ENCODE measurements around the gene SYT6.

Gene SYT6

GRCh38 chr1:114144016-114144415, 9.7 kb downstream of the SYT6 start:
- no peak for DNase-seq (ENCODE audit: extremely low spot score)
- CTCF ChIA-PET, result no interaction called here
- no peak for TF ChIP-seq ARNT (IDR thresholded peaks at IDR 0.05)
- POLR2A ChIA-PET, result no interaction called here

- CTCF ChIA-PET, result no interaction called here
- TF ChIP-seq ELF4 (IDR thresholded peaks at IDR 0.05) (no peak), CTBP1 (IDR thresholded peaks at IDR 0.05; ENCODE audit: borderline replicate concordance) (no peak), ARNT (IDR thresholded peaks at IDR 0.05) (no peak), LEF1 (IDR thresholded peaks at IDR 0.05; ENCODE audit: borderline replicate concordance) (no peak), TARDBP (IDR thresholded peaks at IDR 0.05) (no peak), PKNOX1 (IDR thresholded peaks at IDR 0.05) (no peak), NFRKB (IDR thresholded peaks at IDR 0.05) (no peak), FOXK2 (IDR thresholded peaks at IDR 0.05) (no peak), BHLHE40 (IDR thresholded peaks at IDR 0.05; ENCODE audit: borderline replicate concordance) (no peak), FOXM1 (IDR thresholded peaks at IDR 0.05; ENCODE audit: borderline replicate concordance) (no peak), ZNF384 (IDR thresholded peaks at IDR 0.05) (no peak), FOXA1 (IDR thresholded peaks at IDR 0.05) (no peak), SUZ12 (IDR thresholded peaks at IDR 0.05) (no peak), SP1 (IDR thresholded peaks at IDR 0.05) (no peak), HDGF (IDR thresholded peaks at IDR 0.05; ENCODE audit: borderline replicate concordance) (no peak), L3MBTL2 (conservative IDR thresholded peaks at IDR 0.05) (no peak)
- POLR2A ChIA-PET, result no interaction called here
Measured at GRCh38 chr1:114139540-114139939, 14.1 kb downstream of the SYT6 start.

GRCh38 chr1:114137497-114137896, 16.2 kb downstream of the SYT6 start:
- ChIA-PET POLR2A (no interaction called here), CTCF (no interaction called here)
- DNase-seq (ENCODE audit: extremely low spot score), result no peak
- TF ChIP-seq SP1 (IDR thresholded peaks at IDR 0.05) (no peak), ELF4 (IDR thresholded peaks at IDR 0.05) (no peak), TARDBP (IDR thresholded peaks at IDR 0.05) (no peak), SUZ12 (IDR thresholded peaks at IDR 0.05) (no peak), ARNT (IDR thresholded peaks at IDR 0.05) (no peak), PKNOX1 (IDR thresholded peaks at IDR 0.05) (no peak), L3MBTL2 (conservative IDR thresholded peaks at IDR 0.05) (no peak), NFRKB (IDR thresholded peaks at IDR 0.05) (no peak), ZNF384 (IDR thresholded peaks at IDR 0.05) (no peak), FOXK2 (IDR thresholded peaks at IDR 0.05) (no peak), LEF1 (IDR thresholded peaks at IDR 0.05; ENCODE audit: borderline replicate concordance) (no peak), FOXA1 (IDR thresholded peaks at IDR 0.05) (no peak), FOXM1 (IDR thresholded peaks at IDR 0.05; ENCODE audit: borderline replicate concordance) (no peak), HDGF (IDR thresholded peaks at IDR 0.05; ENCODE audit: borderline replicate concordance) (no peak), CTBP1 (IDR thresholded peaks at IDR 0.05; ENCODE audit: borderline replicate concordance) (no peak), BHLHE40 (IDR thresholded peaks at IDR 0.05; ENCODE audit: borderline replicate concordance) (no peak)

More at GRCh38 chr1:114139540-114139939, 14.1 kb downstream of the SYT6 start:
- DNase-seq (ENCODE audit: extremely low spot score), result no peak

GRCh38 chr1:114135786-114136185, 17.9 kb downstream of the SYT6 start:
- no peak for DNase-seq (ENCODE audit: extremely low spot score)
- ChIA-PET POLR2A (no interaction called here), CTCF (no interaction called here)
- TF ChIP-seq CTBP1 (IDR thresholded peaks at IDR 0.05; ENCODE audit: borderline replicate concordance) (no peak), ZNF384 (IDR thresholded peaks at IDR 0.05) (no peak), ELF4 (IDR thresholded peaks at IDR 0.05) (no peak), FOXM1 (IDR thresholded peaks at IDR 0.05; ENCODE audit: borderline replicate concordance) (no peak), ARNT (IDR thresholded peaks at IDR 0.05) (no peak), L3MBTL2 (conservative IDR thresholded peaks at IDR 0.05) (no peak), TARDBP (IDR thresholded peaks at IDR 0.05) (no peak), FOXA1 (IDR thresholded peaks at IDR 0.05) (no peak), HDGF (IDR thresholded peaks at IDR 0.05; ENCODE audit: borderline replicate concordance) (no peak), SUZ12 (IDR thresholded peaks at IDR 0.05) (no peak)

- POLR2A ChIA-PET, result no interaction called here
- TF ChIP-seq L3MBTL2 (conservative IDR thresholded peaks at IDR 0.05), result no peak
- TF ChIP-seq BHLHE40 (IDR thresholded peaks at IDR 0.05; ENCODE audit: borderline replicate concordance), result no peak
- TF ChIP-seq ARNT (IDR thresholded peaks at IDR 0.05), result no peak
- no peak for TF ChIP-seq NFRKB (IDR thresholded peaks at IDR 0.05)
- TF ChIP-seq TARDBP (IDR thresholded peaks at IDR 0.05), result no peak
- no peak for TF ChIP-seq PKNOX1 (IDR thresholded peaks at IDR 0.05)
- TF ChIP-seq SP1 (IDR thresholded peaks at IDR 0.05), result no peak
- no peak for TF ChIP-seq CTBP1 (IDR thresholded peaks at IDR 0.05; ENCODE audit: borderline replicate concordance)
- TF ChIP-seq FOXM1 (IDR thresholded peaks at IDR 0.05; ENCODE audit: borderline replicate concordance), result no peak
- TF ChIP-seq HDGF (IDR thresholded peaks at IDR 0.05; ENCODE audit: borderline replicate concordance), result no peak
- no peak for TF ChIP-seq ELF4 (IDR thresholded peaks at IDR 0.05)
- TF ChIP-seq SUZ12 (IDR thresholded peaks at IDR 0.05), result no peak
- TF ChIP-seq ZNF384 (IDR thresholded peaks at IDR 0.05), result no peak
- no peak for TF ChIP-seq FOXA1 (IDR thresholded peaks at IDR 0.05)
- no peak for TF ChIP-seq LEF1 (IDR thresholded peaks at IDR 0.05; ENCODE audit: borderline replicate concordance)
- TF ChIP-seq FOXK2 (IDR thresholded peaks at IDR 0.05), result no peak
- CTCF ChIA-PET, result no interaction called here
- no peak for DNase-seq (ENCODE audit: extremely low spot score)
Measured at GRCh38 chr1:114134518-114134917, 19.2 kb downstream of the SYT6 start.

- ChIA-PET CTCF (no interaction called here), POLR2A (no interaction called here)
- DNase-seq (ENCODE audit: extremely low spot score), result no peak
- TF ChIP-seq ELF4 (IDR thresholded peaks at IDR 0.05), result no peak
- TF ChIP-seq FOXA1 (IDR thresholded peaks at IDR 0.05), result no peak
- no peak for TF ChIP-seq PKNOX1 (IDR thresholded peaks at IDR 0.05)
- no peak for TF ChIP-seq TARDBP (IDR thresholded peaks at IDR 0.05)
- TF ChIP-seq FOXK2 (IDR thresholded peaks at IDR 0.05), result no peak
- TF ChIP-seq LEF1 (IDR thresholded peaks at IDR 0.05; ENCODE audit: borderline replicate concordance), result no peak
- TF ChIP-seq ARNT (IDR thresholded peaks at IDR 0.05), result no peak
- no peak for TF ChIP-seq BHLHE40 (IDR thresholded peaks at IDR 0.05; ENCODE audit: borderline replicate concordance)
- no peak for TF ChIP-seq SP1 (IDR thresholded peaks at IDR 0.05)
Measured at GRCh38 chr1:114133129-114133528, 20.5 kb downstream of the SYT6 start.

Data from HEK293T (cell line).